Glutamatergic neuron (in vitro differentiated cells): Measurements from ENCODE around the gene TMEM259. TPM values are rescaled to one million over a fixed set of nuclear protein-coding genes. Genes with fewer than 3 reads are reported as not detected.

Source experiments
- DNase-seq: peaks from one replicate; pipeline ENCODE4 v3.0.0; 2022
- H3K27ac Mint-ChIP-seq: one replicate; pipeline ENCODE4 v1.8.0; 2020; ENCODE audit warnings: mild to moderate bottlenecking, mixed read lengths, inconsistent platforms; ENCODE audit not compliant: unreplicated experiment
- H3K27me3 Mint-ChIP-seq: one replicate; pipeline ENCODE4 v1.8.0; 2020; ENCODE audit warnings: mild to moderate bottlenecking, moderate library complexity, mixed read lengths, inconsistent platforms; ENCODE audit not compliant: unreplicated experiment
- H3K36me3 Mint-ChIP-seq: one replicate; pipeline ENCODE4 v1.8.0; 2020; ENCODE audit warnings: mild to moderate bottlenecking, mixed read lengths, inconsistent platforms; ENCODE audit not compliant: unreplicated experiment
- H3K4me1 Mint-ChIP-seq: one replicate; pipeline ENCODE4 v1.8.0; 2020; ENCODE audit warnings: mild to moderate bottlenecking, low read depth, mixed read lengths, inconsistent platforms; ENCODE audit not compliant: unreplicated experiment
- H3K4me3 Mint-ChIP-seq: one replicate; pipeline ENCODE4 v1.8.0; 2020; ENCODE audit warnings: mild to moderate bottlenecking, mixed read lengths, inconsistent platforms; ENCODE audit not compliant: unreplicated experiment
- H3K9me3 Mint-ChIP-seq: one replicate; pipeline ENCODE4 v1.8.0; 2020; ENCODE audit warnings: mild to moderate bottlenecking, moderate library complexity, mixed read lengths, inconsistent platforms; ENCODE audit not compliant: unreplicated experiment
- total RNA-seq: library from RNA; stranded (reverse); fragmentation: NEBNext Ultra II Directional; extraction: Animal tissue kit (Norgen Biotek cat#: 25700); gene quantifications from one replicate; pipeline ENCODE4 v1.2.1, GENCODE V29; 2021; ENCODE audit not compliant: unreplicated experiment
- TF ChIP-seq, protein P1 (sequence below): fragments of 200-600 bp; sonication (generic); IDR thresholded peaks from one replicate; pipeline ENCODE4 v1.5.0; 2021; ENCODE audit not compliant: partially characterized antibody, unreplicated experiment

Gene TMEM259
- total RNA-seq, 1 donor from 2014 or later, result 222 TPM

DNA sequence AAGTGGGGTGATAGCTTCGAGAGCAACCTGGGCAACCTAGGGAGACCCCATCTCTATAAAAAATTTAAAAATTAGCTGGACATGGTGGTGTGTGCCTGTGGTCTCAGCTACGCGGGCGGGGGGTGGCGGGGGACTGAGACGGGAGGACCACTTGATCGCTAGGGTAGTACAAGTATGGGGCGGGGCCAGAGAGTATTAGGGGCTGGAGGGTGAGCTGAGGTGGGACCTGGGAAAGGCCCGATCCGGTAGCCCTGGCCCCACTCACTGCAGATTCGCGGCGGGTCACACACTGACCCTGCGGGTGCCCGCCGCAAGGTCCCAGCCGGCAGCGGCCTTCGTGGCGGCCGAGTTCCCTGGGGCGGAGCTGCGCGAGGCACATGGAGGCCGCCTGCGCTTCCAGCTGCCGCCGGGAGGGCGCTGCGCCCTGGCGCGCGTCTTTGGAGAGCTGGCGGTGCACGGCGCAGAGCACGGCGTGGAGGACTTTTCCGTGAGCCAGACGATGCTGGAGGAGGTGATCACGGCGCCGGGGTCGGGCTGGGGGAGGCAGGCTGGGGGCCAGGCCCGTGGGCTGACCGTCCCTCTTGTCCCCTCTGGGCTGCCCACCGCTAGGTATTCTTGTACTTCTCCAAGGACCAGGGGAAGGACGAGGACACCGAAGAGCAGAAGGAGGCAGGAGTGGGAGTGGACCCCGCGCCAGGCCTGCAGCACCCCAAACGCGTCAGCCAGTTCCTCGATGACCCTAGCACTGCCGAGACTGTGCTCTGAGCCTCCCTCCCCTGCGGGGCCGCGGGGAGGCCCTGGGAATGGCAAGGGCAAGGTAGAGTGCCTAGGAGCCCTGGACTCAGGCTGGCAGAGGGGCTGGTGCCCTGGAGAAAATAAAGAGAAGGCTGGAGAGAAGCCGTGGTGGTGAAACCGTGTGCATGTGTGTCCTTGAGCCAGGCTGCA, 44.0 kb upstream of the TMEM259 start:
- H3K36me3 Mint-ChIP-seq, result no peaks in the 10 kb centered on the region
- peak; percentile 85 for DNase-seq
- no peak overlapping the region for H3K27ac Mint-ChIP-seq
- peaks cover 1% of the 10 kb centered on the region for H3K4me1 Mint-ChIP-seq
- peaks cover 5% of the 10 kb centered on the region for H3K9me3 Mint-ChIP-seq
- H3K27me3 Mint-ChIP-seq, result peaks cover 5% of the 10 kb centered on the region
- TF ChIP-seq, protein P1, sequence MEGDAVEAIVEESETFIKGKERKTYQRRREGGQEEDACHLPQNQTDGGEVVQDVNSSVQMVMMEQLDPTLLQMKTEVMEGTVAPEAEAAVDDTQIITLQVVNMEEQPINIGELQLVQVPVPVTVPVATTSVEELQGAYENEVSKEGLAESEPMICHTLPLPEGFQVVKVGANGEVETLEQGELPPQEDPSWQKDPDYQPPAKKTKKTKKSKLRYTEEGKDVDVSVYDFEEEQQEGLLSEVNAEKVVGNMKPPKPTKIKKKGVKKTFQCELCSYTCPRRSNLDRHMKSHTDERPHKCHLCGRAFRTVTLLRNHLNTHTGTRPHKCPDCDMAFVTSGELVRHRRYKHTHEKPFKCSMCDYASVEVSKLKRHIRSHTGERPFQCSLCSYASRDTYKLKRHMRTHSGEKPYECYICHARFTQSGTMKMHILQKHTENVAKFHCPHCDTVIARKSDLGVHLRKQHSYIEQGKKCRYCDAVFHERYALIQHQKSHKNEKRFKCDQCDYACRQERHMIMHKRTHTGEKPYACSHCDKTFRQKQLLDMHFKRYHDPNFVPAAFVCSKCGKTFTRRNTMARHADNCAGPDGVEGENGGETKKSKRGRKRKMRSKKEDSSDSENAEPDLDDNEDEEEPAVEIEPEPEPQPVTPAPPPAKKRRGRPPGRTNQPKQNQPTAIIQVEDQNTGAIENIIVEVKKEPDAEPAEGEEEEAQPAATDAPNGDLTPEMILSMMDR, result peak; percentile 89
- no peak overlapping the region for H3K4me3 Mint-ChIP-seq

GRCh38 chr19:1063909-1064660, 43.2 kb upstream of the TMEM259 start:
- Mint-ChIP-seq H3K4me3 (no peak overlapping the region), H3K9me3 (peaks cover 5% of the 10 kb centered on the region), H3K27ac (no peak overlapping the region), H3K27me3 (peaks cover 5% of the 10 kb centered on the region), H3K4me1 (peaks cover 1% of the 10 kb centered on the region), H3K36me3 (no peaks in the 10 kb centered on the region)
- no peak for DNase-seq
- TF ChIP-seq, protein P1, result no peak

- H3K9me3 Mint-ChIP-seq, result peaks cover 5% of the 10 kb centered on the region
- H3K4me3 Mint-ChIP-seq, result no peak overlapping the region
- peaks cover 3% of the 10 kb centered on the region for H3K36me3 Mint-ChIP-seq
- peaks cover 1% of the 10 kb centered on the region for H3K4me1 Mint-ChIP-seq
- DNase-seq, result no peak
- no peak overlapping the region for H3K27ac Mint-ChIP-seq
- TF ChIP-seq, protein P1, result no peak
- peaks cover 2% of the 10 kb centered on the region for H3K27me3 Mint-ChIP-seq
These were observed 42.3 kb upstream of the TMEM259 start for GRCh38 chr19:1063030-1063908.

DNA sequence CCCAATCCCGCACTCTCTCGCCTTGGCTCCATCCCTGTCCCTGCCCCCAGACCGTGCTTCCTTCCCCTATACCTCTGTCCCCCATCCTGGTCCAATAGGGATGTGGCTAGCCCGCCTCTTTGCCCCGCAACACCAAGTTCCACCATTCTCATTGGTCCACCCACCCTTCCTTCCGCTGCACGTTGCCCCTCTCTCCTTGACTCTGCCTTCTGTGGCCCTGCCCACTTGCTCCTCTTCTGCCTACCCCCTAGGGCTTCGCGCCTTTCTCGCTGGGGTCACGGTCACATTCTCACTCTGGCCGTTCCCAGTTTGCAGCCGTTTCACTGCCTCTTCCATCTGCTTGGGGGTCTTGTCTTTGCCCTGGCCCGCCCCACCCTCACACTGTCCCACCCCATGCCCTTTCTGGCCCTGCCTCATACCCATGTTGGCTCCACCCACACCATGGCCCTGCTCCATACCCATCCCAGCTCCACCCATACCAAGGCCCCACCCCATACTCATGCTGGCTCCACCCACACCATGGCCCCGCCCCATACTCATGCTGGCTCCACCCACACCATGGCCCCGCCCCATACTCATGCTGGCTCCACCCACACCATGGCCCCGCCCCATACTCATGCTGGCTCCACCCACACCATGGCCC, 41.6 kb upstream of the TMEM259 start:
- Mint-ChIP-seq H3K27me3 (peaks cover 2% of the 10 kb centered on the region), H3K36me3 (peaks cover 11% of the 10 kb centered on the region), H3K9me3 (peaks cover 8% of the 10 kb centered on the region), H3K27ac (no peak overlapping the region), H3K4me1 (peaks cover 1% of the 10 kb centered on the region), H3K4me3 (no peak overlapping the region)
- TF ChIP-seq, protein P1, result no peak
- no peak for DNase-seq
